Erythroblast (primary cell): ENCODE data around the gene POGK.

ENCODE experiments used
- DNase-seq, 2 experiments: peaks; one replicate each; lab custom pipeline; 2025; lab: John Stamatoyannopoulos, UW
- GATA1 ChIP-seq: IDR thresholded peaks from 2 replicates; pipeline ENCODE4 v1.6.1; 2011; ENCODE audit warnings: low read depth, mild to moderate bottlenecking, control low read depth, low read length, moderate library complexity
- POLR2A ChIP-seq: IDR thresholded peaks from 2 replicates; pipeline ENCODE4 v1.6.1; 2011; ENCODE audit warnings: mild to moderate bottlenecking, low read length

The POGK gene

GRCh38 chr1:166840309-166841274, 1.3 kb downstream of the POGK start:
- TF ChIP-seq POLR2A (no peak), GATA1 (no peak)
- DNase-seq = peak; percentile 25 to 71

- TF ChIP-seq GATA1 (no peak), POLR2A (no peak)
- no peak for DNase-seq
Measured at GRCh38 chr1:166843322-166843721, 4.0 kb downstream of the POGK start.

GRCh38 chr1:166843769-166844596, 4.7 kb downstream of the POGK start:
- TF ChIP-seq POLR2A = no peak
- no peak for TF ChIP-seq GATA1
- DNase-seq = no peak

- no peak for TF ChIP-seq POLR2A
- TF ChIP-seq GATA1 = no peak
- DNase-seq = no peak
Measured at GRCh38 chr1:166844791-166845190, 5.5 kb downstream of the POGK start.

DNA sequence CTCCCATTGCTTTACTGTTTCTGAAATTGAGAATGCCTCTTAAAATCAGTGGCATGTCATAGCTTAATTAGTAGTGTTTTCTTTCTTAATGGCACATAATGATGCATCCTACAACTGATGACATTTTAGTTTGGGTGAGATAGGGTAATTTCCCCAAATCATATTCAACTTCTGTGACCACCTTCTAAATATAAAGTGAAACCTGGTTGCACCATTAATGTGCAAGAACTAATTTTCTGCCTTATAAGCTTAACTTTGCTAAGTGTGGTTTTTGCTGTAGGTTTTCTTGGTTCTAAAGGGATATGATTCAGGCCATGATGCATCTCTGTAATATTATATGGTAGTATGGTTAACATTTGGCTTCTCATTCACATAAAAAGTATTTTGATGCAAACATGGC, 8.9 kb downstream of the POGK start:
- DNase-seq = no peak
- TF ChIP-seq GATA1 (no peak), POLR2A (no peak)

- TF ChIP-seq POLR2A (no peak), GATA1 (no peak)
- no peak for DNase-seq
Measured at GRCh38 chr1:166849135-166849534, 9.9 kb downstream of the POGK start.

DNA sequence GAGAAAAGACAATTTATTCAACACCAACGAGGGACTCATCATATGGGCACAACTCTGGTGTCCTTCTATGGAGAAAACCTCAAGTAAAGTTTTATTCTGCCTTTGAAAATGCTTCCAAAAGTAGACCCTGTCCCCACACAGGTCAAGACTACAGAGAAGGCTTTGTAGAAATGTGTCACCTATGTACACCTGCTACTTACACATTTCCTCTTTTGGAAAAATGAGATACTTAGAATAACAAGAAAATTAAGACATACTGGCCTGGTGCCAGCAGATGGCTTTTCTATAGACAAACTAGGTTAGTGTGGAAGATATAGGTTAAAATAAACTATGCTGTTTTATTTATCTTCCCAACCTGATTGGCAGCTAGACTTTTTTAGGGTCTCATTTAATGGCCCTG, 13.6 kb downstream of the POGK start:
- no peak for DNase-seq

GRCh38 chr1:166855558-166855957, 16.3 kb downstream of the POGK start:
- TF ChIP-seq GATA1 (no peak), POLR2A (no peak)
- DNase-seq = no peak

More for the DNA sequence above, 13.6 kb downstream of the POGK start:
- no peak for TF ChIP-seq POLR2A
- no peak for TF ChIP-seq GATA1

GRCh38 chr1:166857995-166858394, 18.7 kb downstream of the POGK start:
- no peak for TF ChIP-seq POLR2A
- no peak for TF ChIP-seq GATA1

GRCh38 chr1:166858726-166859419, 19.6 kb downstream of the POGK start:
- no peak for TF ChIP-seq POLR2A
- DNase-seq = no peak

More at GRCh38 chr1:166857995-166858394, 18.7 kb downstream of the POGK start:
- no peak for DNase-seq

DNA sequence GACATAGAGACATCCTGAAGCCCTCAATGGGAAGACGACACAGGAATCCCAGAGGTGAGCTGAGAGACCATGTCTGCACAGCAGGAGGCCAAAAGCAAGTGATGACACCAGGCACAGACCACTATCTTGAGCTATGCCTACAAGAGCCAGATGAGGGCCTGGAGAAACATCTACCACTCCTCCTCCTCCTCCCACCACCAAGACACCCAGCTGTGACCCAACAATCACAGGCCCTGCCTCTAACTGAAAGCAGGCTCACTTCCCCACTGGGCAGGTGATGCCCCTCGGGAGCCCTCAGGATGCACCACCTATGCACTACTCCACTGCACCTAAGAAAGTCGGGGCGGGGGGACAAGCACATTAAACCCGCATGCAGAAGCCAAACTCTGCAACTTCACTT, 20.3 kb downstream of the POGK start:
- no peak for DNase-seq
- TF ChIP-seq POLR2A (no peak), GATA1 (no peak)

GRCh38 chr1:166865926-166866325, 26.7 kb downstream of the POGK start:
- TF ChIP-seq POLR2A (no peak), GATA1 (no peak)
- peak in 1 of 2 experiments; percentile 17 for DNase-seq

DNA sequence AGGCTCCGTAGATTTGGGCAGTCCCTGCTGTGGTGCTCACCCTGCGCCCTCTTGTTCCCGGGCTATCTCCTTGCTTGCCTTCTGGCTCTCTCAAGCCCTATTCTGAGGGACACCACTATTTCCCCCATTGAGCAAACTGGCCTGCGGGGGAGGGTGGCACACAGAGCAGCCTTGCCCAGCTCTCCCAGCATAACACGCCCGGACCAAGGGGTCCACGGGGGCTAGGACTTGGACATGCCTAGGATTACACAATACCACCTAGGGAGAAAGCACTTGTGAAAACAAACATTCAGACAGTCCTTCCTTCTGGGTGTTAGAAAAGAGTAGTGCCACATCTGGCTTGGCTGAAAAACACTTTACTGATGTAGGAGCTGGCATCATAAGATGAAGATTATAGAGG, 29.4 kb downstream of the POGK start:
- no peak for DNase-seq
- TF ChIP-seq GATA1 = no peak
- no peak for TF ChIP-seq POLR2A
